Measurements from ENCODE around the gene MYEOV. TPM values are rescaled to one million over a fixed set of nuclear protein-coding genes. Genes with fewer than 3 reads are reported as not detected.

MYEOV gene
- total RNA-seq, 4 donors from 2014 or later, result 0.65 to 8.9 (median 0.83) TPM

GRCh38 chr11:69265911-69266510 is 27.9 kb upstream of the MYEOV start:
- no peak for TF ChIP-seq CTCF (IDR thresholded peaks at IDR 0.05)
- DNase-seq (ENCODE audit: low spot score) (no peak), ATAC-seq (ENCODE audit: low FRiP score) (no peak)

DNA sequence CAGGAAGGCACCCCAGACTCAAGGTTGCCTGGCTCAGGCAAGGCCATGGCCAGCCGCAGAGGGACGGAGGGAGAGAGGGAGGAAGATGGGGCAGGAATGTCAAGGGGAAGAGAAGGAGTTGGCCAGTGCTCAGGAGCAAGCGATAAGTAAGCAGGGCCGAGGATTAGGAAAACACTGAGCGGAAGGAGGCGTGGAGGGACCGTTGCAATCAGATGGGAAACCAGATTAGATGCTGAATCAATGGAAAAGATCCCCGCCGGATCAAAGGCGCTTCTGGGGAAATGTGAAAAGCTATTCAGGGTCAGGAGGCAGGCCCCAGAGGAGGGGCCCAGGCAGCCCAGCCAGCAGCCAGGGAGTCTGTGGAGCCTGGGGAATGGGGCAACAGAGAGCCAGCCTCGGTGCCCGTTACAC is 26.6 kb upstream of the MYEOV start:
- DNase-seq (ENCODE audit: low spot score) (no peak), ATAC-seq (ENCODE audit: low FRiP score) (no peak)
- no peak for TF ChIP-seq CTCF (IDR thresholded peaks at IDR 0.05)

DNA sequence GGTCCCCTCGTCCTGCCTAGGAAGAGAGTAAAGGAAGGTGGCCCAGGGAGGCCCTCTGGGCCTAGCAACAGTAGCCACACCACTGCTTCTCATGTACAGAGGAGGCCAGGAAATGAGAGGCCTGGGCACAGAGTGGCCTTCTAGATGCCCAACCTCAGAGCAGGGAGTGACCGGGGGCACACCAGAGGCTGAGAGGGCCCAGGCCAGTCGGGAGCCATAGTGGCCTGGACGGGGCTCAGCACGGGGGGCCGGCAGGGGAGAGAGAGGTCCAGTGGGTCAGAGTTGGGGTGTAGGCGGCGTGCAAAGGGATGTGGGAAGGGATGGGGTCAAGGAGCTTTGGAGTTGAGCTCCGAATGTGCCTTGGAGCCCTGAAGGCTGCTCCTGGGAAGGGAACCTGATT is 25.0 kb upstream of the MYEOV start:
- DNase-seq (ENCODE audit: low spot score) (no peak), ATAC-seq (ENCODE audit: low FRiP score) (no peak)
- TF ChIP-seq CTCF (IDR thresholded peaks at IDR 0.05), result no peak

DNA sequence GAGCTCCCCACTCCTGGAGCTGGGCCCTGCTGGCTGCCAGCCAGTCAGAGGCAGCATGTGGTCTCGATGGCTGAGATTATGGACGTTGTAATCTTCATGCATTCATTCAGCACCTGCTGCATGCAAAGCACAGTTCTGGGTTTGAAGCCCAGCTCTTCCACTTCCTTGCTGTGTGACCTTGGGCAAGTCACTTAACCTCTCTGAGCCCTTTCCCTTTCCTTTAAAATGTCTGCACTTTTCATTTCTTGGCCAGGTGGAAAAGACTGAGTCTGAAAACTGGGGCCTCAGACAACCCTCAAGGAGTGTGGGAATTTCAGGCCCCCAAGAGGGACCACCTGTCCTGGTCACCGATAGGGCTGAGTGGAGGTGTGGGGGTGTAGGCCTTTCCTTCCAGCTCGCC is 24.6 kb upstream of the MYEOV start:
- ATAC-seq (ENCODE audit: low FRiP score) (no peak), DNase-seq (ENCODE audit: low spot score) (no peak)
- TF ChIP-seq CTCF (IDR thresholded peaks at IDR 0.05), result no peak

- no peak for ATAC-seq (ENCODE audit: low FRiP score)
- no peak for DNase-seq (ENCODE audit: low spot score)
- no peak for TF ChIP-seq CTCF (IDR thresholded peaks at IDR 0.05)
Observed at GRCh38 chr11:69269926-69270697, 23.8 kb upstream of the MYEOV start.

GRCh38 chr11:69270941-69271340 is 23.0 kb upstream of the MYEOV start:
- no peak for TF ChIP-seq CTCF (IDR thresholded peaks at IDR 0.05)
- ATAC-seq (ENCODE audit: low FRiP score) (no peak), DNase-seq (ENCODE audit: low spot score) (no peak)

DNA sequence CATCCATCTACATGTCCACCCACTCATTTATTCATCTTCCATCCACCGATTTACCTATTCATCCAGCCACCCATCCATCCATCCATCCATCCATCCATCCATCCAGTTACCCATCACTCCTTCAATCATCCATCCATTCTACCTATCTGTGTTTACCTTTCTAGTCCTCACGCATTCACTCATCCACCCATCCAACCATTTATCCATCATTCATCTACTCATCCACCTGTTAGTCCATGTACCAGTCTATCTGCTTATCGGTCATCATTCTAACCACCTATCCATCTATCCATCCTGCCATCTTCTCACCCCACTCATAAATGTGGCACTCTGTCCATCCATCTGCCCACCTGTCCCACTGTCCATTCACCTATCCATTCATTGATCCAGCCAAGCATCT is 21.9 kb upstream of the MYEOV start:
- DNase-seq (ENCODE audit: low spot score), result no peak
- ATAC-seq (ENCODE audit: low FRiP score), result no peak
- TF ChIP-seq CTCF (IDR thresholded peaks at IDR 0.05), result no peak
